ENCODE measurements around the gene NFIC. TPM values are rescaled to one million over a fixed set of nuclear protein-coding genes. Genes with fewer than 3 reads are reported as not detected.
A peak's percentile ranks its signal among the peaks of the same experiment; 100 is the strongest.

Gene NFIC
- total RNA-seq, 1 donor from 2014 or later, result 1.1 TPM

DNA sequence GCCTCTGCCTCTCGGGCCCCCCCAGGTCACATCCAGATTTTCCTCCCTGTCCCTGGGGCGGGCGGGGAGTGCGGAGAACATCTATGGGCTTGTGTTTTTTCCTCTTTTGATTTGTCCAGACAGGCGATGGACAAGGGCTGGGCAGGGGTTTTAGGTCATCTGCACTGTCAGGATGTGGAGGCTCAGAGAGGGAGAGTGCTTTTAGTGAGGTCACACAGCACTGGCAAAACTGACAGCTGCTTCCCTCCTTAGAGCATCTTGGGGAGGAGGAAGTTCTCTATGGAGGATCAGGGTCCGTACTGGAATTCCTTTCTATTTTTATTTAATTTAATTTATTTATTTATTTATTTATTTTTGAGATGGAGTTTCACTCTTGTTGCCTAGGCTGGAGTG lies 38.9 kb downstream of the NFIC start:
- Histone ChIP-seq H3K36me3 (no peaks in the 10 kb centered on the region), H3K27ac (no peak overlapping the region), H4K20me1 (ENCODE audit: low read depth) (no peaks in the 10 kb centered on the region), H3K79me2 (ENCODE audit: low read depth) (no peaks in the 10 kb centered on the region), H2AFZ (replicated peaks) (no peak overlapping the region), H3K4me1 (peaks cover 4% of the 10 kb centered on the region), H3F3A (ENCODE audit: low read depth) (no peaks in the 10 kb centered on the region), H3K27me3 (peaks cover 3% of the 10 kb centered on the region), H3K4me2 (no peak overlapping the region), H3K9me3 (ENCODE audit: low read depth) (no peaks in the 10 kb centered on the region), H3K9ac (no peak overlapping the region), H3K4me3 (no peak overlapping the region)
- Mint-ChIP-seq H3K36me3 (no peaks in the 10 kb centered on the region), H3K4me3 (no peak overlapping the region), H3K4me1 (peaks cover 5% of the 10 kb centered on the region), H3K27me3 (ENCODE audit: insufficient read depth, low read depth) (peaks cover 7% of the 10 kb centered on the region), H3K27ac (peak overlapping the region; percentile 78), H3K9me3 (no peaks in the 10 kb centered on the region)
- TF ChIP-seq EZH2 (IDR thresholded peaks at IDR 0.05) (no peak), EZH2phosphoT487 (IDR thresholded peaks at IDR 0.05) (no peak)
- TF ChIP-seq, protein P1, sequence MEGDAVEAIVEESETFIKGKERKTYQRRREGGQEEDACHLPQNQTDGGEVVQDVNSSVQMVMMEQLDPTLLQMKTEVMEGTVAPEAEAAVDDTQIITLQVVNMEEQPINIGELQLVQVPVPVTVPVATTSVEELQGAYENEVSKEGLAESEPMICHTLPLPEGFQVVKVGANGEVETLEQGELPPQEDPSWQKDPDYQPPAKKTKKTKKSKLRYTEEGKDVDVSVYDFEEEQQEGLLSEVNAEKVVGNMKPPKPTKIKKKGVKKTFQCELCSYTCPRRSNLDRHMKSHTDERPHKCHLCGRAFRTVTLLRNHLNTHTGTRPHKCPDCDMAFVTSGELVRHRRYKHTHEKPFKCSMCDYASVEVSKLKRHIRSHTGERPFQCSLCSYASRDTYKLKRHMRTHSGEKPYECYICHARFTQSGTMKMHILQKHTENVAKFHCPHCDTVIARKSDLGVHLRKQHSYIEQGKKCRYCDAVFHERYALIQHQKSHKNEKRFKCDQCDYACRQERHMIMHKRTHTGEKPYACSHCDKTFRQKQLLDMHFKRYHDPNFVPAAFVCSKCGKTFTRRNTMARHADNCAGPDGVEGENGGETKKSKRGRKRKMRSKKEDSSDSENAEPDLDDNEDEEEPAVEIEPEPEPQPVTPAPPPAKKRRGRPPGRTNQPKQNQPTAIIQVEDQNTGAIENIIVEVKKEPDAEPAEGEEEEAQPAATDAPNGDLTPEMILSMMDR (IDR thresholded peaks at IDR 0.05), result no peak
- DNase-seq (ENCODE audit: low spot score), result no peak

GRCh38 chr19:3406571-3407111 lies 40.3 kb downstream of the NFIC start:
- H3K4me2 ChIP-seq, result no peak overlapping the region
- H3K4me1 Mint-ChIP-seq, result peaks cover 5% of the 10 kb centered on the region
- no peak overlapping the region for H3K27ac Mint-ChIP-seq
- TF ChIP-seq EZH2phosphoT487 (IDR thresholded peaks at IDR 0.05) (no peak), EZH2 (IDR thresholded peaks at IDR 0.05) (no peak)
- TF ChIP-seq, protein P1 (IDR thresholded peaks at IDR 0.05), result no peak
- no peak overlapping the region for H3K4me3 Mint-ChIP-seq
- no peaks in the 10 kb centered on the region for H3K36me3 Mint-ChIP-seq
- no peak overlapping the region for H3K9ac ChIP-seq
- H3K27me3 ChIP-seq, result peaks cover 4% of the 10 kb centered on the region
- no peaks in the 10 kb centered on the region for H3K79me2 ChIP-seq (ENCODE audit: low read depth)
- peaks cover 5% of the 10 kb centered on the region for H3K27me3 Mint-ChIP-seq (ENCODE audit: insufficient read depth, low read depth)
- DNase-seq (ENCODE audit: low spot score), result no peak
- H3K27ac ChIP-seq, result no peak overlapping the region
- H4K20me1 ChIP-seq (ENCODE audit: low read depth), result no peaks in the 10 kb centered on the region
- no peak overlapping the region for H3K4me3 ChIP-seq
- H3F3A ChIP-seq (ENCODE audit: low read depth), result no peaks in the 10 kb centered on the region
- H3K9me3 ChIP-seq (ENCODE audit: low read depth), result no peaks in the 10 kb centered on the region
- H3K9me3 Mint-ChIP-seq, result no peaks in the 10 kb centered on the region
- H3K36me3 ChIP-seq, result no peaks in the 10 kb centered on the region
- H2AFZ ChIP-seq (replicated peaks), result no peak overlapping the region
- peaks cover 4% of the 10 kb centered on the region for H3K4me1 ChIP-seq

DNA sequence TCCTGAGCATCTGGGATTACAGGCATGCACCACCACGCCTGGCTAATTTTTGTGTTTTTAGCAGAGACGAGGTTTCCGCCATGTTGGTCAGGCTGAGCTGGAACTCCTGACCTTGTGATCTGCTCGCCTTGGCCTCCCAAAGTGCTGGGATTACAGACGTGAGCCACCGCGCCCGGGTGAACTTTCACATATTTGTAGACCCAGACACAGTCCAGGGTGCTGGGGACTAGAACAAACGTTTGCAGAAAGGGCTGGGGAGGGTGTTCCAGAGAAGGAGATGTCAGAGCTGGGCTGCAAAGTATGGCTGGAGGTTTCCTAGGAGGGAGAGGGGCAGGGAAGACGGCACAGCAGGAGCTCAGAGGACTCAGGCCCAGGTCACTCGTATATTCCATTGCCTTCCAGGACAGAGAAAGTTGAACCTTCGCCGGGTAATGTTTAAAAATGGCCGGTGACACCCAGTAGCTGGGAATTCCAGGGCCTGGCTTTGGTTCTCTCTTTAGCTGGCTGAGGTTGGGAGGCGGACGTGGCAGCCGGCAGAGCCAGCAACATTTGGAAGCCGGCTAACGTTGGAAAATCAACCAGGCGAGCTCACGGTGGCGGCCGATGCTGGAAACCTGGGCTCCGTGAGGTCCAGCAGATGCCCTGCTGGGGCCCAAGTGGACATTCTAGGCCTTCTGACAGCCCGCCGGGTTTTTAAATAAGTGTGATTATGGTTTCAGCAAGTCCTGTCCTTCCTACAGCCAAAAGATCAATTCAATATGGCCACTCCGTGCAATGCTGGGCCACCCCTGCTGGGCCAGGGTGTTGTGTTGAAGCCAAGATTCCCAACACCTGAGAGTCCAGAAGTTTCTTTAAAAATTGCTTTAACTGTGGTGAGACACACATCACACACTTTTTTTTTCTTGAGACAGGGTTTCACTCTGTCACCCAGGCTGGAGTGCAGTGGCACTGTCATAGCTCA lies 41.5 kb downstream of the NFIC start:
- Histone ChIP-seq H3K27ac (no peak overlapping the region), H2AFZ (replicated peaks) (peak overlapping the region; percentile 95), H3K9ac (no peak overlapping the region), H3F3A (ENCODE audit: low read depth) (no peaks in the 10 kb centered on the region), H3K36me3 (no peaks in the 10 kb centered on the region), H4K20me1 (ENCODE audit: low read depth) (no peaks in the 10 kb centered on the region), H3K4me1 (peaks cover 4% of the 10 kb centered on the region), H3K9me3 (ENCODE audit: low read depth) (no peaks in the 10 kb centered on the region), H3K4me3 (no peak overlapping the region), H3K79me2 (ENCODE audit: low read depth) (no peaks in the 10 kb centered on the region), H3K27me3 (peaks cover 4% of the 10 kb centered on the region), H3K4me2 (no peak overlapping the region)
- no peaks in the 10 kb centered on the region for H3K9me3 Mint-ChIP-seq
- no peak overlapping the region for H3K27ac Mint-ChIP-seq
- no peak for DNase-seq (ENCODE audit: low spot score)
- H3K27me3 Mint-ChIP-seq (ENCODE audit: insufficient read depth, low read depth), result peaks cover 5% of the 10 kb centered on the region
- H3K36me3 Mint-ChIP-seq, result no peaks in the 10 kb centered on the region
- no peak for TF ChIP-seq EZH2 (IDR thresholded peaks at IDR 0.05)
- TF ChIP-seq, protein P1 (IDR thresholded peaks at IDR 0.05), result no peak
- peak overlapping the region; percentile 56 for H3K4me3 Mint-ChIP-seq
- peaks cover 5% of the 10 kb centered on the region for H3K4me1 Mint-ChIP-seq

All from neural progenitor cell (in vitro differentiated cells).